ENCODE data around the gene LURAP1L.

- TF ChIP-seq EZH2 (IDR thresholded peaks at IDR 0.05) = no peak
- TF ChIP-seq POLR2AphosphoS5 (IDR thresholded peaks at IDR 0.05; ENCODE audit: borderline replicate concordance, low read depth, low read length) = no peak
Observed at GRCh38 chr9:12846035-12846434, 71.2 kb downstream of the LURAP1L start.

All from SK-N-MC (cell line).